HL-60 (cell line): ENCODE results near the gene LIPC.

Experiments
- DNase-seq, 2 experiments: peaks; one replicate each; pipeline ENCODE4 v3.0.0-alpha.2; 2010 to 2020; ENCODE audit warnings: low read depth in 1 of 2, low spot score in 1 of 2
- H3K27ac ChIP-seq: fragments of 250-450 bp; sonication (Bioruptor Pico); replicated peaks from 2 replicates; pipeline ENCODE4 v1.5.1; 2020; ENCODE audit warnings: mild to moderate bottlenecking, moderate library complexity
- H3K27me3 ChIP-seq: fragments of 250-450 bp; sonication (Bioruptor Pico); 2 replicates; pipeline ENCODE4 v1.5.1; 2021; ENCODE audit warnings: mild to moderate bottlenecking, moderate library complexity; ENCODE audit not compliant: insufficient read depth, poor library complexity, severe bottlenecking
- H3K4me3 ChIP-seq: replicated peaks from 2 replicates; pipeline ENCODE4 v1.5.1; 2011; ENCODE audit warnings: mild to moderate bottlenecking, control low read depth, low read length; ENCODE audit not compliant: insufficient read depth
- CTCF ChIP-seq: IDR thresholded peaks from one replicate; pipeline ENCODE4 v1.5.1; 2011; ENCODE audit warnings: low read length, control low read depth, inconsistent platforms; ENCODE audit not compliant: insufficient read depth
- GABPA ChIP-seq: IDR thresholded peaks from 2 replicates; pipeline ENCODE4 v1.6.1; 2012; ENCODE audit warnings: low read depth
- POLR2AphosphoS5 ChIP-seq: IDR thresholded peaks from 2 replicates; pipeline ENCODE4 v1.6.1; 2012; ENCODE audit warnings: low read depth
- SPI1 ChIP-seq: IDR thresholded peaks from 2 replicates; pipeline ENCODE4 v1.6.1; 2012; ENCODE audit warnings: low read depth, mild to moderate bottlenecking, borderline replicate concordance
- TF ChIP-seq, protein P1 (sequence below): IDR thresholded peaks from 2 replicates; pipeline ENCODE4 v1.6.1; 2012; ENCODE audit warnings: low read depth; ENCODE audit not compliant: insufficient replicate concordance

LIPC gene

DNA sequence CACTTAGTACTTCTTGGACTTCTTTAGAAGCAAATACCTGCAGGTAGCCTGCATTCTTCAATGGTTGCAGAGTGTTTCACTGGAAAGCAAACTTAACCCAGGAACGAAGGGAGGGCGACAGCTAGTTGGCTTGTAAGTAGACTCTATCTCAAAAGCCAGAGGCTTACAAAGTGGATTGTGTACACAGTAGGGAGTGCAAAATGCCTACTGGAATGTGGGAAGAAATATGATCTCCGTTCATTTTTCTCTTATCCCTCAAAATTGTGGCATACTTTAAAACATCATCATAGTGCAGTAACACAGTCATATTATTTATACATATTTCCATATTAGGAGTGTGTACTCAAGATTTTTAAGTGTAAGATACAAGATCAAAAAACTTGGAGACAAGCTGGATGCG lies 155.7 kb downstream of the LIPC start:
- no peak for DNase-seq
- Histone ChIP-seq H3K4me3 (no peak overlapping the region), H3K27me3 (no peaks in the 10 kb centered on the region), H3K27ac (no peak overlapping the region)
- TF ChIP-seq GABPA = no peak
- TF ChIP-seq SPI1 = no peak
- TF ChIP-seq CTCF = no peak
- TF ChIP-seq POLR2AphosphoS5 = no peak
- TF ChIP-seq, protein P1, sequence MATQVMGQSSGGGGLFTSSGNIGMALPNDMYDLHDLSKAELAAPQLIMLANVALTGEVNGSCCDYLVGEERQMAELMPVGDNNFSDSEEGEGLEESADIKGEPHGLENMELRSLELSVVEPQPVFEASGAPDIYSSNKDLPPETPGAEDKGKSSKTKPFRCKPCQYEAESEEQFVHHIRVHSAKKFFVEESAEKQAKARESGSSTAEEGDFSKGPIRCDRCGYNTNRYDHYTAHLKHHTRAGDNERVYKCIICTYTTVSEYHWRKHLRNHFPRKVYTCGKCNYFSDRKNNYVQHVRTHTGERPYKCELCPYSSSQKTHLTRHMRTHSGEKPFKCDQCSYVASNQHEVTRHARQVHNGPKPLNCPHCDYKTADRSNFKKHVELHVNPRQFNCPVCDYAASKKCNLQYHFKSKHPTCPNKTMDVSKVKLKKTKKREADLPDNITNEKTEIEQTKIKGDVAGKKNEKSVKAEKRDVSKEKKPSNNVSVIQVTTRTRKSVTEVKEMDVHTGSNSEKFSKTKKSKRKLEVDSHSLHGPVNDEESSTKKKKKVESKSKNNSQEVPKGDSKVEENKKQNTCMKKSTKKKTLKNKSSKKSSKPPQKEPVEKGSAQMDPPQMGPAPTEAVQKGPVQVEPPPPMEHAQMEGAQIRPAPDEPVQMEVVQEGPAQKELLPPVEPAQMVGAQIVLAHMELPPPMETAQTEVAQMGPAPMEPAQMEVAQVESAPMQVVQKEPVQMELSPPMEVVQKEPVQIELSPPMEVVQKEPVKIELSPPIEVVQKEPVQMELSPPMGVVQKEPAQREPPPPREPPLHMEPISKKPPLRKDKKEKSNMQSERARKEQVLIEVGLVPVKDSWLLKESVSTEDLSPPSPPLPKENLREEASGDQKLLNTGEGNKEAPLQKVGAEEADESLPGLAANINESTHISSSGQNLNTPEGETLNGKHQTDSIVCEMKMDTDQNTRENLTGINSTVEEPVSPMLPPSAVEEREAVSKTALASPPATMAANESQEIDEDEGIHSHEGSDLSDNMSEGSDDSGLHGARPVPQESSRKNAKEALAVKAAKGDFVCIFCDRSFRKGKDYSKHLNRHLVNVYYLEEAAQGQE = no peak

- H3K27me3 ChIP-seq = no peaks in the 10 kb centered on the region
- no peak overlapping the region for H3K27ac ChIP-seq
- TF ChIP-seq CTCF (no peak), POLR2AphosphoS5 (no peak), GABPA (no peak), SPI1 (no peak)
- TF ChIP-seq, protein P1 = no peak
- DNase-seq = no peak
- H3K4me3 ChIP-seq = no peak overlapping the region
These were observed 156.3 kb downstream of the LIPC start for GRCh38 chr15:58588096-58588495.

GRCh38 chr15:58589047-58589446 lies 157.3 kb downstream of the LIPC start:
- Histone ChIP-seq H3K27ac (no peak overlapping the region), H3K27me3 (no peaks in the 10 kb centered on the region), H3K4me3 (no peak overlapping the region)
- TF ChIP-seq POLR2AphosphoS5 = no peak
- no peak for TF ChIP-seq GABPA
- no peak for TF ChIP-seq CTCF
- no peak for TF ChIP-seq SPI1
- TF ChIP-seq, protein P1 = no peak
- no peak for DNase-seq
